Mesenchymal stem cell (in vitro differentiated cells and primary cell): Measurements from ENCODE around the gene ITPKB. TPM values are rescaled to one million over a fixed set of nuclear protein-coding genes. Genes with fewer than 3 reads are reported as not detected.

Experiments used
- DNase-seq: peaks from one replicate; pipeline ENCODE4 v3.0.0-alpha.2; 2013
- H2AFZ ChIP-seq: one replicate; pipeline ENCODE4 v1.6.1; 2013; ENCODE audit warnings: low read depth, mild to moderate bottlenecking, control low read depth, inconsistent platforms, low read length, moderate library complexity
- H2AK5ac ChIP-seq: 2 replicates; pipeline ENCODE4 v1.6.1; 2013; ENCODE audit warnings: low read length, moderate library complexity, mild to moderate bottlenecking, inconsistent platforms; ENCODE audit not compliant: severe bottlenecking
- H2BK120ac ChIP-seq: one replicate; pipeline ENCODE4 v1.6.1; 2013; ENCODE audit warnings: low read depth, mild to moderate bottlenecking, inconsistent platforms, low read length, moderate library complexity
- H2BK12ac ChIP-seq, 2 experiments: one replicate each; pipeline ENCODE4 v1.6.1; 2013; ENCODE audit warnings: inconsistent platforms in 2 of 2, low read length in 2 of 2, mild to moderate bottlenecking in 2 of 2, moderate library complexity in 2 of 2, control low read depth in 1 of 2
- H2BK15ac ChIP-seq: one replicate; pipeline ENCODE4 v1.6.1; 2013; ENCODE audit warnings: mild to moderate bottlenecking, low read depth, inconsistent platforms; ENCODE audit not compliant: poor library complexity, severe bottlenecking
- H2BK5ac ChIP-seq: 2 replicates; pipeline ENCODE4 v1.6.1; 2013; ENCODE audit warnings: low read depth, mild to moderate bottlenecking, low read length, control low read depth, inconsistent platforms; ENCODE audit not compliant: poor library complexity, severe bottlenecking
- H3K14ac ChIP-seq, 2 experiments: one replicate each; pipeline ENCODE4 v1.6.1; 2013; ENCODE audit warnings: inconsistent platforms in 2 of 2, low read length in 2 of 2, control low read depth in 1 of 2, mild to moderate bottlenecking in 1 of 2, moderate library complexity in 1 of 2
- H3K18ac ChIP-seq, 2 experiments: one replicate each; pipeline ENCODE4 v1.6.1; 2013; ENCODE audit warnings: inconsistent platforms in 2 of 2, low read length in 2 of 2, control low read depth in 1 of 2, low read depth in 1 of 2, mild to moderate bottlenecking in 1 of 2
- H3K23ac ChIP-seq, 2 experiments: one replicate each; pipeline ENCODE4 v1.6.1; 2013; ENCODE audit warnings: inconsistent platforms in 2 of 2, low read length in 2 of 2, mild to moderate bottlenecking in 2 of 2, moderate library complexity in 2 of 2, control low read depth in 1 of 2
- H3K27ac ChIP-seq: 2 replicates; pipeline ENCODE4 v1.5.1; 2013; ENCODE audit warnings: mild to moderate bottlenecking, moderate library complexity, low read length, control low read depth, inconsistent platforms; ENCODE audit not compliant: poor library complexity, severe bottlenecking
- H3K27me3 ChIP-seq, 2 experiments: 2 replicates each; pipeline versions ENCODE4 v1.6.1 to v1.7.0; 2013; ENCODE audit warnings: low read length in 2 of 2, mild to moderate bottlenecking in 2 of 2, moderate library complexity in 2 of 2, control low read depth in 1 of 2, inconsistent platforms in 1 of 2; ENCODE audit not compliant: control insufficient read depth in 1 of 2, insufficient read depth in 1 of 2
- H3K36me3 ChIP-seq, 2 experiments: 2 replicates each; pipeline versions ENCODE4 v1.6.1 to v1.7.0; 2013; ENCODE audit warnings: low read length in 2 of 2, control low read depth in 1 of 2, inconsistent platforms in 1 of 2, low read depth in 1 of 2, mild to moderate bottlenecking in 1 of 2; ENCODE audit not compliant: insufficient read depth in 2 of 2, control insufficient read depth in 1 of 2
- H3K4ac ChIP-seq, 2 experiments: one replicate each; pipeline ENCODE4 v1.6.1; 2013; ENCODE audit warnings: inconsistent platforms in 2 of 2, low read length in 2 of 2, mild to moderate bottlenecking in 2 of 2, moderate library complexity in 2 of 2, control low read depth in 1 of 2, low read depth in 1 of 2
- H3K4me1 ChIP-seq: 2 replicates; pipeline ENCODE4 v1.6.1; 2013; ENCODE audit warnings: low read depth, low read length, control low read depth; ENCODE audit not compliant: control insufficient read depth, insufficient read depth
- H3K4me2 ChIP-seq: 2 replicates; pipeline ENCODE4 v1.6.1; 2013; ENCODE audit warnings: low read length, mild to moderate bottlenecking, inconsistent platforms; ENCODE audit not compliant: poor library complexity, severe bottlenecking
- H3K4me3 ChIP-seq, 2 experiments: 2 replicates each; pipeline versions ENCODE4 v1.5.1 to v1.7.0; 2013; ENCODE audit warnings: low read length in 2 of 2, mild to moderate bottlenecking in 2 of 2, control low read depth in 1 of 2, low read depth in 1 of 2; ENCODE audit not compliant: insufficient read depth in 1 of 2
- H3K79me1 ChIP-seq: replicated peaks from 2 replicates; pipeline ENCODE4 v1.6.1; 2013; ENCODE audit warnings: mild to moderate bottlenecking, control low read depth, low read length, inconsistent platforms; ENCODE audit not compliant: poor library complexity, severe bottlenecking
- H3K9ac ChIP-seq: 2 replicates; pipeline ENCODE4 v1.7.0; 2013; ENCODE audit warnings: mild to moderate bottlenecking, low read length, moderate library complexity
- H3K9me3 ChIP-seq: 2 replicates; pipeline ENCODE4 v1.7.0; 2013; ENCODE audit warnings: mild to moderate bottlenecking, low read length; ENCODE audit not compliant: control insufficient read depth
- H4K8ac ChIP-seq: one replicate; pipeline ENCODE4 v1.6.1; 2013; ENCODE audit warnings: inconsistent platforms, mild to moderate bottlenecking, low read length, moderate library complexity
- H4K91ac ChIP-seq: one replicate; pipeline ENCODE4 v1.6.1; 2013; ENCODE audit warnings: mild to moderate bottlenecking, low read length, inconsistent platforms
- WGBS: methylation state at CpG from one replicate; pipeline ENCODE4 v1.1.7; 2013; ENCODE audit warnings: mixed read lengths; 5-methylcytosine and 5-hydroxymethylcytosine counted together
- polyA plus RNA-seq, 2 experiments: library from polyadenylated mRNA; stranded (reverse); fragments of 200-250 nt; gene quantifications; one replicate each; pipeline ENCODE4 v1.2.3, GENCODE V29; 2013

Gene ITPKB
- polyA plus RNA-seq (2013, experiment 1 of 2), result 8.1 TPM
- polyA plus RNA-seq (2013, experiment 2 of 2), result 8.0 TPM

- H4K91ac ChIP-seq, result no peak within 1 kb of the TSS
- H3K4me1 ChIP-seq, result peaks cover 17% of the 10 kb centered on the region
- H2AFZ ChIP-seq, result peak within 1 kb of the TSS; percentile 83
- H3K23ac ChIP-seq, result peak within 1 kb of the TSS in 1 of 2 experiments; percentile 77
- peak within 1 kb of the TSS; percentile 98 for H3K4me2 ChIP-seq
- H3K4me3 ChIP-seq, result peak within 1 kb of the TSS; percentile 66 to 94
- no peaks in the 10 kb centered on the region for H3K27me3 ChIP-seq
- peak within 1 kb of the TSS; percentile 7 to 92 for H3K18ac ChIP-seq
- H3K27ac ChIP-seq, result peak within 1 kb of the TSS; percentile 69
- peak within 1 kb of the TSS; percentile 75 for H4K8ac ChIP-seq
- H2AK5ac ChIP-seq, result no peak within 1 kb of the TSS
- peak within 1 kb of the TSS in 1 of 2 experiments; percentile 59 for H2BK12ac ChIP-seq
- no peaks in the 10 kb centered on the region for H3K9me3 ChIP-seq
- peaks cover 18 to 27% of the 10 kb centered on the region in 2 experiments for H3K36me3 ChIP-seq
- H3K4ac ChIP-seq, result peak within 1 kb of the TSS in 1 of 2 experiments; percentile 82
- H3K9ac ChIP-seq, result peak within 1 kb of the TSS; percentile 92
- peak; percentile 88 for DNase-seq
- peaks cover 21% of the 10 kb centered on the region for H3K79me1 ChIP-seq
- H2BK5ac ChIP-seq, result peak within 1 kb of the TSS; percentile 34
- WGBS, result under 1% methylated on average over 19 of the region's 23 CpGs
- peak within 1 kb of the TSS; percentile 27 for H2BK120ac ChIP-seq
- H3K14ac ChIP-seq, result peak within 1 kb of the TSS in 1 of 2 experiments; percentile 39
- H2BK15ac ChIP-seq, result peak within 1 kb of the TSS; percentile 57
Measured at GRCh38 chr1:226738995-226739695, at the start of gene ITPKB. Gene ITPKB (minus strand): TSS chr1:226739282. CDS start chr1:226737458, 1,824 bp downstream.

- Histone ChIP-seq H3K9ac (no peak overlapping the region), H3K18ac (no peak overlapping the region), H3K4me2 (no peak overlapping the region), H3K14ac (no peak overlapping the region), H3K27ac (no peak overlapping the region), H4K8ac (no peak overlapping the region), H2AK5ac (no peak overlapping the region), H2BK15ac (no peak overlapping the region), H3K4ac (no peak overlapping the region), H3K4me1 (no peaks in the 10 kb centered on the region), H3K27me3 (peaks cover 0 to 9% of the 10 kb centered on the region in 2 experiments), H4K91ac (no peak overlapping the region), H2BK5ac (no peak overlapping the region), H2BK120ac (no peak overlapping the region), H3K9me3 (no peaks in the 10 kb centered on the region), H3K4me3 (no peak overlapping the region), H3K79me1 (no peaks in the 10 kb centered on the region), H3K23ac (no peak overlapping the region), H2BK12ac (no peak overlapping the region), H2AFZ (no peak overlapping the region), H3K36me3 (no peaks in the 10 kb centered on the region)
- DNase-seq, result no peak
- 86% methylated on average over 7 of the region's 7 CpGs for WGBS
Measured at GRCh38 chr1:226787638-226788037, 48.6 kb upstream of the ITPKB start.

DNA sequence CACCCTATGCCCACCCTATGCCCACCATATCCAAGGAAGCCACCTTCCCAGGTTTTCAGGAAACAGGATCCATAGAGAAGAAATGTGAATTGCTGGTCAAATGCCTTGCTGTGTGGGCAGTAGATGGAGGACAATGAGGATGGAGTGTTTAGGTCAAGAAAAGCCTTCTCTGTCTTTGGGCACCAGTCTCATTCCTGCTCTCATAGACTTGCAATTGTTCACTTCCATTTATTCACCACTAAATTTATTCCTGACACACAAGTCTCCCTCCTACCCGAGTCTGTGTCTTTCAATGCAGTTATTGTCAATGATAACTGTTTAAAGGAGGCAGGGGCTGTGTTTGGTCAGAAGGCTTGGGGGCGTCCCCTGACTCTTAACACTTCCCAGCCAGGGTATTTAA is 48.0 kb upstream of the ITPKB start:
- Histone ChIP-seq H3K9ac (no peak overlapping the region), H2BK5ac (no peak overlapping the region), H3K14ac (no peak overlapping the region), H4K8ac (no peak overlapping the region), H2BK15ac (no peak overlapping the region), H3K27ac (no peak overlapping the region), H3K23ac (no peak overlapping the region), H3K27me3 (peaks cover 0 to 9% of the 10 kb centered on the region in 2 experiments), H3K4ac (no peak overlapping the region), H2BK120ac (no peak overlapping the region), H3K4me3 (no peak overlapping the region), H4K91ac (no peak overlapping the region), H3K18ac (no peak overlapping the region), H2AK5ac (no peak overlapping the region), H3K4me2 (no peak overlapping the region), H2AFZ (no peak overlapping the region), H2BK12ac (no peak overlapping the region), H3K9me3 (no peaks in the 10 kb centered on the region), H3K4me1 (no peaks in the 10 kb centered on the region), H3K79me1 (no peaks in the 10 kb centered on the region), H3K36me3 (no peaks in the 10 kb centered on the region)
- DNase-seq, result no peak
- WGBS, result 80% methylated on average over 1 of the region's 2 CpGs

GRCh38 chr1:226786550-226786949 is 47.5 kb upstream of the ITPKB start:
- H3K79me1 ChIP-seq, result no peaks in the 10 kb centered on the region
- H3K4ac ChIP-seq, result no peak overlapping the region
- no peak overlapping the region for H3K27ac ChIP-seq
- no peak overlapping the region for H4K91ac ChIP-seq
- H2BK12ac ChIP-seq, result no peak overlapping the region
- no peaks in the 10 kb centered on the region for H3K4me1 ChIP-seq
- no peak overlapping the region for H3K18ac ChIP-seq
- H2AFZ ChIP-seq, result no peak overlapping the region
- WGBS, result 91% methylated on average over 3 of the region's 3 CpGs
- DNase-seq, result no peak
- no peak overlapping the region for H2BK15ac ChIP-seq
- no peak overlapping the region for H3K23ac ChIP-seq
- no peak overlapping the region for H2AK5ac ChIP-seq
- H3K9ac ChIP-seq, result no peak overlapping the region
- peaks cover 0 to 9% of the 10 kb centered on the region in 2 experiments for H3K27me3 ChIP-seq
- H3K36me3 ChIP-seq, result no peaks in the 10 kb centered on the region
- H4K8ac ChIP-seq, result no peak overlapping the region
- no peaks in the 10 kb centered on the region for H3K9me3 ChIP-seq
- no peak overlapping the region for H3K4me3 ChIP-seq
- H2BK5ac ChIP-seq, result no peak overlapping the region
- no peak overlapping the region for H3K14ac ChIP-seq
- H2BK120ac ChIP-seq, result no peak overlapping the region
- H3K4me2 ChIP-seq, result no peak overlapping the region
